C4-2B (cell line): Measurements from ENCODE around the gene FBF1.

Source experiments
- CTCF ChIP-seq: fragments of 450-650 bp; conservative IDR thresholded peaks from 2 replicates; pipeline ENCODE4 v1.5.1; 2017; ENCODE audit warnings: mild to moderate bottlenecking
- ZFX ChIP-seq: fragments of 450-650 bp; IDR thresholded peaks from 2 replicates; pipeline ENCODE4 v1.6.1; 2017

- TF ChIP-seq CTCF (no peak), ZFX (no peak)
These were observed 39.1 kb downstream of the FBF1 start for GRCh38 chr17:75901727-75902126.
